SK-N-SH (cell line): Measurements from ENCODE around the gene EVA1A. TPM values are rescaled to one million over a fixed set of nuclear protein-coding genes. Genes with fewer than 3 reads are reported as not detected.

ENCODE experiments used
- CTCF ChIA-PET: fragments of 300-600, 350-600 bp; formaldehyde crosslinking; extraction: SDS; loops from one replicate; lab custom pipeline; 2021; lab: Yijun Ruan, JAX
- POLR2A ChIA-PET: fragments of 350-600 bp; sonication (Branson Sonifier 250); formaldehyde crosslinking; extraction: SDS; loops from one replicate; lab custom pipeline; 2020; ENCODE audit warnings: antibody characterized with exemption, inconsistent platforms; lab: Yijun Ruan, JAX
- DNase-seq: peaks from one replicate; pipeline ENCODE4 v3.0.0; 2012
- H2AFZ ChIP-seq: fragments of 200-600 bp; sonication (generic); 2 replicates; pipeline ENCODE4 v1.8.1; 2016; ENCODE audit warnings: antibody characterized with exemption, mild to moderate bottlenecking, low read depth
- H3F3A ChIP-seq: fragments of 200-600 bp; sonication (generic); replicated peaks from 2 replicates; pipeline ENCODE3; 2016; ENCODE audit warnings: antibody characterized with exemption, mild to moderate bottlenecking; ENCODE audit not compliant: insufficient read depth
- H3K27ac ChIP-seq, 2 experiments: fragments of 200-500 bp in 1 of 2; fragments of 200-600 bp in 1 of 2; sonication (Bioruptor generic) in 1 of 2; sonication (generic), shearing (Covaris generic) in 1 of 2; 2 replicates each; pipeline versions ENCODE4 v1.5.1 to v1.6.1; 2014 to 2016; ENCODE audit warnings: low read depth in 2 of 2, inconsistent platforms in 1 of 2, low read length in 1 of 2, mild to moderate bottlenecking in 1 of 2, mixed read lengths in 1 of 2
- H3K27me3 ChIP-seq: fragments of 200-600 bp; sonication (generic), shearing (Covaris generic); 2 replicates; pipeline ENCODE4 v1.6.1; 2016; ENCODE audit warnings: mixed run types; ENCODE audit not compliant: insufficient read depth
- H3K36me3 ChIP-seq, 2 experiments: fragments of 200-500 bp in 1 of 2; fragments of 200-600 bp in 1 of 2; sonication (Bioruptor generic) in 1 of 2; sonication (generic) in 1 of 2; replicated peaks in 1 of 2; 2 replicates each; pipeline versions ENCODE3 to v1.5.1; 2014 to 2016; ENCODE audit warnings: low read length in 1 of 2, mild to moderate bottlenecking in 1 of 2; ENCODE audit not compliant: insufficient read depth in 2 of 2, control insufficient read depth in 1 of 2
- H3K4me1 ChIP-seq, 2 experiments: fragments of 200-500 bp in 1 of 2; fragments of 200-600 bp in 1 of 2; sonication (Bioruptor generic) in 1 of 2; sonication (generic), shearing (Covaris generic) in 1 of 2; 2 replicates each; pipeline versions ENCODE4 v1.5.1 to v1.6.1; 2014 to 2016; ENCODE audit warnings: low read depth in 1 of 2, low read length in 1 of 2, mixed run types in 1 of 2; ENCODE audit not compliant: insufficient read depth in 2 of 2, control insufficient read depth in 1 of 2
- H3K4me2 ChIP-seq: fragments of 200-600 bp; sonication (generic), shearing (Covaris generic); 2 replicates; pipeline ENCODE4 v1.6.1; 2017; ENCODE audit warnings: mixed run types
- H3K4me3 ChIP-seq, 2 experiments: fragments of 200-500 bp in 1 of 2; fragments of 200-600 bp in 1 of 2; sonication (Bioruptor generic) in 1 of 2; sonication (generic), shearing (Covaris generic) in 1 of 2; 2 replicates each; pipeline versions ENCODE4 v1.5.1 to v1.8.1; 2014 to 2016; ENCODE audit warnings: low read depth in 2 of 2, inconsistent platforms in 1 of 2, low read length in 1 of 2, mild to moderate bottlenecking in 1 of 2, mixed read lengths in 1 of 2, moderate library complexity in 1 of 2
- H3K79me2 ChIP-seq: fragments of 200-600 bp; sonication (generic); 2 replicates; pipeline ENCODE4 v1.8.1; 2017; ENCODE audit warnings: mild to moderate bottlenecking; ENCODE audit not compliant: insufficient read depth
- H3K9ac ChIP-seq: fragments of 200-600 bp; sonication (generic); 2 replicates; pipeline ENCODE4 v1.6.1; 2017; ENCODE audit warnings: mixed run types
- H3K9me2 ChIP-seq: fragments of 200-600 bp; sonication (generic); 2 replicates; pipeline ENCODE4 v1.6.1; 2017; ENCODE audit warnings: mixed run types
- H3K9me3 ChIP-seq: fragments of 200-600 bp; sonication (generic); 2 replicates; pipeline ENCODE4 v1.6.1; 2017; ENCODE audit warnings: mixed run types, mild to moderate bottlenecking, moderate library complexity
- H4K20me1 ChIP-seq: fragments of 200-600 bp; sonication (generic); 2 replicates; pipeline ENCODE4 v1.6.1; 2017; ENCODE audit warnings: mild to moderate bottlenecking, mixed run types; ENCODE audit not compliant: insufficient read depth
- CHD2 ChIP-seq: fragments of 150-350 bp; IDR thresholded peaks from 2 replicates; pipeline ENCODE4 v1.6.1; 2018; ENCODE audit warnings: low read length; ENCODE audit not compliant: partially characterized antibody
- ELF1 ChIP-seq: IDR thresholded peaks from 2 replicates; pipeline ENCODE4 v1.4.0; 2012
- EP300 ChIP-seq, 2 experiments: IDR thresholded peaks; 2 replicates each; pipeline versions ENCODE4 v1.4.0 to v1.6.1; 2012; ENCODE audit warnings: borderline replicate concordance in 1 of 2, low read depth in 1 of 2, low read length in 1 of 2
- FOXJ3 ChIP-seq: sonication (generic); formaldehyde crosslinking; IDR thresholded peaks from 2 replicates; pipeline ENCODE4 v1.5.1; 2020; ENCODE audit warnings: mild to moderate bottlenecking, missing genetic modification reagents
- GABPA ChIP-seq: IDR thresholded peaks from 2 replicates; pipeline ENCODE4 v1.4.0; 2012; ENCODE audit warnings: low read depth, mild to moderate bottlenecking
- GATA2 ChIP-seq: sonication (generic); formaldehyde crosslinking; IDR thresholded peaks from 2 replicates; pipeline ENCODE4 v1.5.0; 2020; ENCODE audit warnings: mild to moderate bottlenecking, missing genetic modification reagents
- MXI1 ChIP-seq: IDR thresholded peaks from 2 replicates; pipeline ENCODE4 v1.6.1; 2012; ENCODE audit warnings: mild to moderate bottlenecking, low read depth, low read length, improper control_type of control experiment
- RAD21 ChIP-seq: IDR thresholded peaks from 2 replicates; pipeline ENCODE4 v1.6.1; 2012; ENCODE audit warnings: mild to moderate bottlenecking, low read length
- RFX5 ChIP-seq: IDR thresholded peaks from 2 replicates; pipeline ENCODE4 v1.6.1; 2012; ENCODE audit warnings: mild to moderate bottlenecking, improper control_type of control experiment, low read length
- RXRA ChIP-seq: IDR thresholded peaks from 2 replicates; pipeline ENCODE4 v1.4.0; 2012; ENCODE audit warnings: low read depth, mild to moderate bottlenecking, borderline replicate concordance
- SIN3A ChIP-seq: IDR thresholded peaks from 2 replicates; pipeline ENCODE4 v1.6.1; 2012; ENCODE audit warnings: low read depth, mild to moderate bottlenecking, low read length, moderate library complexity, borderline replicate concordance
- TCF12 ChIP-seq: IDR thresholded peaks from 2 replicates; pipeline ENCODE4 v1.4.0; 2012
- TEAD4 ChIP-seq: IDR thresholded peaks from 2 replicates; pipeline ENCODE4 v1.4.0; 2012; ENCODE audit warnings: mild to moderate bottlenecking, borderline replicate concordance; ENCODE audit not compliant: insufficient read depth
- WGBS: methylation state at CpG from one replicate; pipeline ENCODE4 v1.1.6; 2017; ENCODE audit warnings: low lambda C conversion rate; 5-methylcytosine and 5-hydroxymethylcytosine counted together
- polyA plus RNA-seq, 3 experiments: library from polyadenylated mRNA; depleted of rRNA; stranded (reverse); fragments of >200 nt; gene quantifications; 2 replicates each; pipeline ENCODE4 v1.2.3, GENCODE V29; 2012
- TF ChIP-seq, protein P1 (sequence below): IDR thresholded peaks from 2 replicates; pipeline ENCODE4 v1.6.1; 2012; ENCODE audit warnings: mild to moderate bottlenecking, low read depth, low read length, moderate library complexity
- TF ChIP-seq, protein P2 (sequence below): IDR thresholded peaks from 2 replicates; pipeline ENCODE4 v1.4.0; 2012; ENCODE audit warnings: low read depth, borderline replicate concordance
- TF ChIP-seq, protein P3 (sequence below): fragments of 200-600 bp; sonication (generic); IDR thresholded peaks from 2 replicates; pipeline ENCODE4 v1.6.1; 2017; ENCODE audit warnings: antibody characterized with exemption, mild to moderate bottlenecking, moderate library complexity
- TF ChIP-seq, protein P4 (sequence below): IDR thresholded peaks from 2 replicates; pipeline ENCODE4 v1.4.0; 2012; ENCODE audit warnings: low read depth, borderline replicate concordance
- TF ChIP-seq, protein P5 (sequence below): IDR thresholded peaks from 2 replicates; pipeline ENCODE4; 2012

Gene EVA1A
- polyA plus RNA-seq, 1 of the 3 experiments (the other 2 are of a cell fraction), result 93.0 TPM

- Histone ChIP-seq H3K9ac (no peak overlapping the region), H3K9me3 (no peaks in the 10 kb centered on the region), H3K27ac (peak overlapping the region in 1 of 2 experiments; percentile 54; a peak in 2 of 4 replicates), H3K4me2 (no peak overlapping the region), H2AFZ (no peak overlapping the region), H3K4me3 (no peak overlapping the region), H3K79me2 (peaks cover 61% of the 10 kb centered on the region), H3K4me1 (peaks cover 0 to 52% of the 10 kb centered on the region in 2 experiments), H3K36me3 (peaks cover 0 to 3% of the 10 kb centered on the region in 2 experiments), H4K20me1 (no peaks in the 10 kb centered on the region), H3K9me2 (no peaks in the 10 kb centered on the region), H3F3A (peaks cover 66% of the 10 kb centered on the region), H3K27me3 (no peaks in the 10 kb centered on the region)
- WGBS, result 93% methylated on average over 5 of the region's 5 CpGs
- DNase-seq, result no peak
- CTCF ChIA-PET, result interaction anchor here (0.9 kb wide), 1 partner anchor 125 kb away, joined by 3 read pairs; no protein-coding TSS in a partner anchor
- TF ChIP-seq FOXJ3 (CRISPR knock-in tag) (no peak), ELF1 (no peak), CHD2 (no peak), MXI1 (no peak), RAD21 (no peak), SIN3A (no peak), RFX5 (no peak), TEAD4 (no peak), GATA2 (CRISPR knock-in tag) (no peak), RXRA (no peak), GABPA (no peak), TCF12 (no peak), EP300 (IDR thresholded peaks at IDR 0.05; ENCODE audit: borderline replicate concordance in 1 of 2, low read depth in 1 of 2, low read length in 1 of 2) (no peak)
- TF ChIP-seq, protein P1, sequence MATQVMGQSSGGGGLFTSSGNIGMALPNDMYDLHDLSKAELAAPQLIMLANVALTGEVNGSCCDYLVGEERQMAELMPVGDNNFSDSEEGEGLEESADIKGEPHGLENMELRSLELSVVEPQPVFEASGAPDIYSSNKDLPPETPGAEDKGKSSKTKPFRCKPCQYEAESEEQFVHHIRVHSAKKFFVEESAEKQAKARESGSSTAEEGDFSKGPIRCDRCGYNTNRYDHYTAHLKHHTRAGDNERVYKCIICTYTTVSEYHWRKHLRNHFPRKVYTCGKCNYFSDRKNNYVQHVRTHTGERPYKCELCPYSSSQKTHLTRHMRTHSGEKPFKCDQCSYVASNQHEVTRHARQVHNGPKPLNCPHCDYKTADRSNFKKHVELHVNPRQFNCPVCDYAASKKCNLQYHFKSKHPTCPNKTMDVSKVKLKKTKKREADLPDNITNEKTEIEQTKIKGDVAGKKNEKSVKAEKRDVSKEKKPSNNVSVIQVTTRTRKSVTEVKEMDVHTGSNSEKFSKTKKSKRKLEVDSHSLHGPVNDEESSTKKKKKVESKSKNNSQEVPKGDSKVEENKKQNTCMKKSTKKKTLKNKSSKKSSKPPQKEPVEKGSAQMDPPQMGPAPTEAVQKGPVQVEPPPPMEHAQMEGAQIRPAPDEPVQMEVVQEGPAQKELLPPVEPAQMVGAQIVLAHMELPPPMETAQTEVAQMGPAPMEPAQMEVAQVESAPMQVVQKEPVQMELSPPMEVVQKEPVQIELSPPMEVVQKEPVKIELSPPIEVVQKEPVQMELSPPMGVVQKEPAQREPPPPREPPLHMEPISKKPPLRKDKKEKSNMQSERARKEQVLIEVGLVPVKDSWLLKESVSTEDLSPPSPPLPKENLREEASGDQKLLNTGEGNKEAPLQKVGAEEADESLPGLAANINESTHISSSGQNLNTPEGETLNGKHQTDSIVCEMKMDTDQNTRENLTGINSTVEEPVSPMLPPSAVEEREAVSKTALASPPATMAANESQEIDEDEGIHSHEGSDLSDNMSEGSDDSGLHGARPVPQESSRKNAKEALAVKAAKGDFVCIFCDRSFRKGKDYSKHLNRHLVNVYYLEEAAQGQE, result no peak
- TF ChIP-seq, protein P2, sequence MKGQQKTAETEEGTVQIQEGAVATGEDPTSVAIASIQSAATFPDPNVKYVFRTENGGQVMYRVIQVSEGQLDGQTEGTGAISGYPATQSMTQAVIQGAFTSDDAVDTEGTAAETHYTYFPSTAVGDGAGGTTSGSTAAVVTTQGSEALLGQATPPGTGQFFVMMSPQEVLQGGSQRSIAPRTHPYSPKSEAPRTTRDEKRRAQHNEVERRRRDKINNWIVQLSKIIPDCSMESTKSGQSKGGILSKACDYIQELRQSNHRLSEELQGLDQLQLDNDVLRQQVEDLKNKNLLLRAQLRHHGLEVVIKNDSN, result no peak
- TF ChIP-seq, protein P3, sequence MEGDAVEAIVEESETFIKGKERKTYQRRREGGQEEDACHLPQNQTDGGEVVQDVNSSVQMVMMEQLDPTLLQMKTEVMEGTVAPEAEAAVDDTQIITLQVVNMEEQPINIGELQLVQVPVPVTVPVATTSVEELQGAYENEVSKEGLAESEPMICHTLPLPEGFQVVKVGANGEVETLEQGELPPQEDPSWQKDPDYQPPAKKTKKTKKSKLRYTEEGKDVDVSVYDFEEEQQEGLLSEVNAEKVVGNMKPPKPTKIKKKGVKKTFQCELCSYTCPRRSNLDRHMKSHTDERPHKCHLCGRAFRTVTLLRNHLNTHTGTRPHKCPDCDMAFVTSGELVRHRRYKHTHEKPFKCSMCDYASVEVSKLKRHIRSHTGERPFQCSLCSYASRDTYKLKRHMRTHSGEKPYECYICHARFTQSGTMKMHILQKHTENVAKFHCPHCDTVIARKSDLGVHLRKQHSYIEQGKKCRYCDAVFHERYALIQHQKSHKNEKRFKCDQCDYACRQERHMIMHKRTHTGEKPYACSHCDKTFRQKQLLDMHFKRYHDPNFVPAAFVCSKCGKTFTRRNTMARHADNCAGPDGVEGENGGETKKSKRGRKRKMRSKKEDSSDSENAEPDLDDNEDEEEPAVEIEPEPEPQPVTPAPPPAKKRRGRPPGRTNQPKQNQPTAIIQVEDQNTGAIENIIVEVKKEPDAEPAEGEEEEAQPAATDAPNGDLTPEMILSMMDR, result no peak
- TF ChIP-seq, protein P4, sequence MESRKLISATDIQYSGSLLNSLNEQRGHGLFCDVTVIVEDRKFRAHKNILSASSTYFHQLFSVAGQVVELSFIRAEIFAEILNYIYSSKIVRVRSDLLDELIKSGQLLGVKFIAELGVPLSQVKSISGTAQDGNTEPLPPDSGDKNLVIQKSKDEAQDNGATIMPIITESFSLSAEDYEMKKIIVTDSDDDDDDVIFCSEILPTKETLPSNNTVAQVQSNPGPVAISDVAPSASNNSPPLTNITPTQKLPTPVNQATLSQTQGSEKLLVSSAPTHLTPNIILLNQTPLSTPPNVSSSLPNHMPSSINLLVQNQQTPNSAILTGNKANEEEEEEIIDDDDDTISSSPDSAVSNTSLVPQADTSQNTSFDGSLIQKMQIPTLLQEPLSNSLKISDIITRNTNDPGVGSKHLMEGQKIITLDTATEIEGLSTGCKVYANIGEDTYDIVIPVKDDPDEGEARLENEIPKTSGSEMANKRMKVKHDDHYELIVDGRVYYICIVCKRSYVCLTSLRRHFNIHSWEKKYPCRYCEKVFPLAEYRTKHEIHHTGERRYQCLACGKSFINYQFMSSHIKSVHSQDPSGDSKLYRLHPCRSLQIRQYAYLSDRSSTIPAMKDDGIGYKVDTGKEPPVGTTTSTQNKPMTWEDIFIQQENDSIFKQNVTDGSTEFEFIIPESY, result no peak
- TF ChIP-seq, protein P5, sequence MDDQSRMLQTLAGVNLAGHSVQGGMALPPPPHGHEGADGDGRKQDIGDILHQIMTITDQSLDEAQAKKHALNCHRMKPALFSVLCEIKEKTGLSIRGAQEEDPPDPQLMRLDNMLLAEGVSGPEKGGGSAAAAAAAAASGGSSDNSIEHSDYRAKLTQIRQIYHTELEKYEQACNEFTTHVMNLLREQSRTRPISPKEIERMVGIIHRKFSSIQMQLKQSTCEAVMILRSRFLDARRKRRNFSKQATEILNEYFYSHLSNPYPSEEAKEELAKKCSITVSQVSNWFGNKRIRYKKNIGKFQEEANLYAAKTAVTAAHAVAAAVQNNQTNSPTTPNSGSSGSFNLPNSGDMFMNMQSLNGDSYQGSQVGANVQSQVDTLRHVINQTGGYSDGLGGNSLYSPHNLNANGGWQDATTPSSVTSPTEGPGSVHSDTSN, result no peak
- POLR2A ChIA-PET, result no interaction called here
Measured at GRCh38 chr2:75592888-75593287, 32.1 kb upstream of the EVA1A start.
